Naive thymus-derived CD8-positive, alpha-beta T cell (primary cell): Measurements from ENCODE around the gene TNFRSF17. TPM values are rescaled to one million over a fixed set of nuclear protein-coding genes. Genes with fewer than 3 reads are reported as not detected.
"Not testable (repeated sequence)": the region's sequence is repeated elsewhere in the genome, so short reads cannot be mapped to it uniquely, and the experiment has no call there.

ENCODE experiments used
- ATAC-seq, 2 donors: fragments of 150-1000 bp; cut with Tn5 transposase in 1 of 2; sonication (Bioruptor Pico), chemical (Tn5 transposase) in 1 of 2; 1 replicate in 1 of 2; 2 replicates in 1 of 2; pipeline ENCODE4 v1.10.0; 2021; ENCODE audit warnings: mild to moderate bottlenecking in 2 of 2, moderate library complexity in 2 of 2
- POLR2A ChIA-PET: fragments of 350-600 bp; sonication (Branson Sonifier 250); formaldehyde crosslinking; loops from one replicate; lab custom pipeline; 2021; ENCODE audit warnings: antibody characterized with exemption; lab: Charles Lee
- DNase-seq, 10 donors: peaks; one replicate each; pipeline versions ENCODE4 v3.0.0 to v3.0.0-alpha.2; 2020 to 2022
- H3K27ac Mint-ChIP-seq, 10 donors: one replicate each; pipeline ENCODE4 v1.8.0; 2020 to 2022; ENCODE audit warnings: mild to moderate bottlenecking in 10 of 10, mixed read lengths in 10 of 10, moderate library complexity in 4 of 10, inconsistent platforms in 1 of 10
- H3K27me3 Mint-ChIP-seq, 5 donors: one replicate each; pipeline ENCODE4 v1.8.0; 2021 to 2022; ENCODE audit warnings: mixed read lengths in 5 of 5
- H3K36me3 Mint-ChIP-seq, 3 donors: one replicate each; pipeline ENCODE4 v1.8.0; 2020 to 2022; ENCODE audit warnings: mixed read lengths in 3 of 3, mild to moderate bottlenecking in 2 of 3, inconsistent platforms in 1 of 3
- H3K4me1 Mint-ChIP-seq, 4 donors: one replicate each; pipeline ENCODE4 v1.8.0; 2021 to 2022; ENCODE audit warnings: mixed read lengths in 4 of 4
- H3K4me3 Mint-ChIP-seq, 10 donors: one replicate each; pipeline ENCODE4 v1.8.0; 2020 to 2022; ENCODE audit warnings: mild to moderate bottlenecking in 10 of 10, mixed read lengths in 10 of 10, moderate library complexity in 6 of 10, inconsistent platforms in 1 of 10
- H3K9me3 Mint-ChIP-seq, 9 donors: one replicate each; pipeline ENCODE4 v1.8.0; 2020 to 2022; ENCODE audit warnings: mixed read lengths in 9 of 9, mild to moderate bottlenecking in 3 of 9, inconsistent platforms in 1 of 9, moderate library complexity in 1 of 9
- polyA plus RNA-seq, 3 donors: library from polyadenylated mRNA; unstranded; fragments of 300-500 nt; fragmentation: Illumina TruSeq; gene quantifications; one replicate each; pipeline ENCODE4 v1.2.3, GENCODE V29; 2021
- total RNA-seq, 8 experiments: library from RNA in 2 of 8; stranded (reverse) in 2 of 8; gene quantifications; one replicate each; pipeline ENCODE4 v1.2.3 and lab custom pipeline; 2021 to 2026

The TNFRSF17 gene
- total RNA-seq (1 to 10 TPM in 1 of 2 experiments, under 1 TPM in 1; 0.63 to 1.2 TPM), polyA plus RNA-seq (under 1 TPM in 1 of 3 donors, not detected in 2; 0.20 TPM), total RNA-seq (lab: John Stamatoyannopoulos, UW) (0 to 0.09 (median 0) reads per million in 6 experiments)

DNA sequence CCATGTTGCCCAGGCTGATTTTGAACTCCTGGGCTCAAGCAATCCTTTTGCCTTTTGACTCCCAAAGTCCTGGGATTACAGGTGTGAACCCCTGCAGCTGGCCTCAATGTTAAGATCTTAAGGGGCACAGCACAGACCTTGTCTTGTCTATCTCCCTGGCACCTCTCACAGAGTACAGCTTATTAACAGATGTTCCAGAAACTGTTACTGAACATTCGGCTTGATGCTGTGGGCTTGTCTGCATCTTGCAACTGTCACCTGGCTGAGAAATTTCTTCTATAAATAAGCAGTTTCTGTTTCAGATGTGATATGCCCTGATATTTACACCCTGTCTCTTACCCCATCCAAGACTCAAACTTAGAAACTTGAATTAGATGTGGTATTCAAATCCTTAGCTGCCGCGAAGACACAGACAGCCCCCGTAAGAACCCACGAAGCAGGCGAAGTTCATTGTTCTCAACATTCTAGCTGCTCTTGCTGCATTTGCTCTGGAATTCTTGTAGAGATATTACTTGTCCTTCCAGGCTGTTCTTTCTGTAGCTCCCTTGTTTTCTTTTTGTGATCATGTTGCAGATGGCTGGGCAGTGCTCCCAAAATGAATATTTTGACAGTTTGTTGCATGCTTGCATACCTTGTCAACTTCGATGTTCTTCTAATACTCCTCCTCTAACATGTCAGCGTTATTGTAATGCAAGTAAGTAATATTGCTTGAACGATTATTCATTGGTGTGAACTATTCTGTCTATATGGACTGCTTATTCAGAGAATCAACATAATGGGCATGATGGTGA lies at the start of gene TNFRSF17:
TSS of gene TNFRSF17 (plus strand) at position 450 of the 791 bp plus-strand sequence. CDS start at position 565, 115 bp downstream.
- Mint-ChIP-seq H3K27me3 (peaks cover 0 to 1% (median 0%) of the 10 kb centered on the region in 5 donors), H3K4me1 (peaks cover 0 to 37% (median 0%) of the 10 kb centered on the region in 4 donors), H3K4me3 (peak within 1 kb of the TSS in 1 of 10 donors; percentile 67), H3K36me3 (no peaks in the 10 kb centered on the region), H3K27ac (peak within 1 kb of the TSS in 2 of 10 donors; percentile 63 to 73), H3K9me3 (no peaks in the 10 kb centered on the region)
- ATAC-seq (no peak), DNase-seq (no peak)
- POLR2A ChIA-PET: no interaction called here

GRCh38 chr16:11915644-11916523 lies 49.1 kb upstream of the TNFRSF17 start, which contains the start of gene GSPT1:
Gene GSPT1 (minus strand): TSS chr16:11915956. CDS start chr16:11915720, 236 bp downstream.
- Mint-ChIP-seq H3K27ac (peak within 1 kb of the TSS; percentile 93 to 98 (median 97)), H3K4me1 (peaks cover 17 to 40% (median 33%) of the 10 kb centered on the region in 4 donors), H3K9me3 (no peaks in the 10 kb centered on the region), H3K36me3 (peaks cover 0 to 12% (median 0%) of the 10 kb centered on the region in 3 donors), H3K27me3 (no peaks in the 10 kb centered on the region), H3K4me3 (peak within 1 kb of the TSS; percentile 88 to 99 (median 95))
- DNase-seq (peak; percentile 95 to 100 (median 99)), ATAC-seq (peak; percentile 85 to 86)
- POLR2A ChIA-PET: interaction anchor here (0.6 to 2.2 kb wide), 11 partner anchors 9 to 864 kb away, joined by 3 to 14 read pairs (median 5); partner anchors contain the start of genes RSL1D1 and SNX29

GRCh38 chr16:11916524-11917285 lies 48.3 kb upstream of the TNFRSF17 start:
- no peaks in the 10 kb centered on the region for H3K9me3 Mint-ChIP-seq
- peaks cover 17 to 38% (median 29%) of the 10 kb centered on the region in 4 donors for H3K4me1 Mint-ChIP-seq
- H3K27ac Mint-ChIP-seq: peak overlapping the region; percentile 89 to 97 (median 96)
- peak overlapping the region; percentile 77 to 97 (median 90) for H3K4me3 Mint-ChIP-seq
- no peak for ATAC-seq
- peaks cover 0 to 12% (median 0%) of the 10 kb centered on the region in 3 donors for H3K36me3 Mint-ChIP-seq
- POLR2A ChIA-PET: interaction anchor here (0.7 to 2.2 kb wide), 6 partner anchors 52 to 236 kb away, joined by 3 to 14 read pairs (median 6); partner anchors contain the start of genes RSL1D1 and SNX29
- H3K27me3 Mint-ChIP-seq: no peaks in the 10 kb centered on the region
- no peak for DNase-seq

GRCh38 chr16:11924046-11924445 lies 41.0 kb upstream of the TNFRSF17 start:
- H3K9me3 Mint-ChIP-seq, H3K27me3 Mint-ChIP-seq, ATAC-seq, H3K4me3 Mint-ChIP-seq, H3K4me1 Mint-ChIP-seq, H3K36me3 Mint-ChIP-seq, DNase-seq, POLR2A ChIA-PET: not testable (repeated sequence)
- peak overlapping the region in 1 of 10 donors; percentile 40 for H3K27ac Mint-ChIP-seq

- H3K4me3 Mint-ChIP-seq, H3K9me3 Mint-ChIP-seq, POLR2A ChIA-PET, H3K36me3 Mint-ChIP-seq, ATAC-seq, DNase-seq, H3K4me1 Mint-ChIP-seq, H3K27me3 Mint-ChIP-seq: not testable (repeated sequence)
- H3K27ac Mint-ChIP-seq: peak overlapping the region in 1 of 10 donors; percentile 22
Measured at GRCh38 chr16:11927350-11927749, 37.7 kb upstream of the TNFRSF17 start.

DNA sequence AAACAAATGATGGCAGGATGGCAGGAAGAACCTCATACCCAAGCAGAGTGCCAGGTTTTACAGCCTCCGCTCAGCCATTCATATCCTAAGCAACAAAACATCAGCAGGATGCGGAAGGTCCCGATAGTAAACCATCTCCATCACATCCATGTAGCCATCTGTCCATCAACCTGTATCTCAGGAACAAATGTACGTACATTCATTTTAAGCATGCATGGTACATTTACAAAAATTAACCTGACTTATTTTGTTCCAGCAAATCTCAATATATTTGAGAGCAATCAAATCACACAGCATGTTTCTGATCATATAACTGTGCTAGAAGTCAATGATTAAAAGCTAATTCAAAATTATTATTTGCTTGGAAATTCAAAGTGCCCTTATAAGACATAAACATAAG lies 23.1 kb upstream of the TNFRSF17 start, which contains the start of gene NPIPB2:
TSS of gene NPIPB2 (minus strand) at position 101 of the 400 bp plus-strand sequence. CDS start at position 101, 0 bp downstream.
- ATAC-seq, H3K36me3 Mint-ChIP-seq, H3K4me3 Mint-ChIP-seq, H3K4me1 Mint-ChIP-seq, DNase-seq, H3K9me3 Mint-ChIP-seq, H3K27me3 Mint-ChIP-seq, POLR2A ChIA-PET, H3K27ac Mint-ChIP-seq: not testable (repeated sequence)

DNA sequence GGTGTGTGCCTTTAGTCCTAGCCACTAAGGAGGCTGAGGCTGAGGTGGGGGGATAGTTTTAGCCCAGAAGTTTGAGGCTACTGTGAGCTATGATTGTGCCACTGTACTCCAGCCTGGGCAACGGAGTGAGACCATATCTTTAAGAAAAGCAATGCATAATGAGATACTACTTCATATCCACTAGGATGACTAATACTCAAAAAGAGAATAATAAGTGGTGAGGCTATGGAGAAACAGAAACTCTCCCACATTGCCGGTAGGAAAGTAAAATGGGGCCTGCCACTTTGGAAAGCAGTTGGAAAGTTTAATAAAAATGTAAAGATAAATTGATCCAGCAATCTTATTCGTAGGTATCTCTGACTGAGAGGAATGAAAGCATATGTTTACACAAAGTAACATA lies 18.6 kb upstream of the TNFRSF17 start:
- peaks cover 0 to 8% (median 6%) of the 10 kb centered on the region in 4 donors for H3K4me1 Mint-ChIP-seq
- H3K4me3 Mint-ChIP-seq: no peak overlapping the region
- H3K36me3 Mint-ChIP-seq: no peaks in the 10 kb centered on the region
- no peaks in the 10 kb centered on the region for H3K9me3 Mint-ChIP-seq
- ATAC-seq (no peak), DNase-seq (no peak)
- no peaks in the 10 kb centered on the region for H3K27me3 Mint-ChIP-seq
- POLR2A ChIA-PET: interaction anchor here (0.6 kb wide), 1 partner anchor 123 kb away, joined by 5 read pairs; no protein-coding TSS in a partner anchor
- H3K27ac Mint-ChIP-seq: no peak overlapping the region

- Mint-ChIP-seq H3K36me3 (no peaks in the 10 kb centered on the region), H3K9me3 (no peaks in the 10 kb centered on the region), H3K4me3 (no peak overlapping the region), H3K27me3 (no peaks in the 10 kb centered on the region), H3K27ac (no peak overlapping the region), H3K4me1 (peaks cover 0 to 8% (median 6%) of the 10 kb centered on the region in 4 donors)
- DNase-seq: no peak
- ATAC-seq: no peak
- POLR2A ChIA-PET: interaction anchor here (1.1 kb wide), 1 partner anchor 119 kb away, joined by 3 read pairs; no protein-coding TSS in a partner anchor
Measured at GRCh38 chr16:11948819-11949218, 16.2 kb upstream of the TNFRSF17 start.

DNA sequence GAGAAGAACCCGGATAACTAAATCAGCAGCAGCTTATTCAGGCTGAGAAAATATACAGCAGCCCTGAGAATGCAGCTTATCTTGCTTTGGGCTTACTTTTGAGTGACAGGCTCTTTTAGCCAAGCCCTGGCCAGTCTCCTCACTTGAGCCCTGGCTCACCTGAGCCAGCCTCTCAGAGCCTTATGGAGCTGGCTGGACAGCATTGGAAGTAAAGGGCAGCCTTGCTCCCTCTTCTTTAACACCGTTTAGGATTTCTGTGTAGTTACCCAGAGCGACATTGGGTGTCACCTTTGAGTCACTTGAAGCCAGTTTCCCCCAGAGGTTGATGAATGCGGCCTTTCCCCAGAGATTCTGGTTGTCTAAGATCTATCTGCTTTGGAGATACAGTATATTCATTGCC lies 15.5 kb upstream of the TNFRSF17 start:
- H3K9me3 Mint-ChIP-seq: no peaks in the 10 kb centered on the region
- POLR2A ChIA-PET: interaction anchor here (1.1 kb wide), 1 partner anchor 118 kb away, joined by 3 read pairs; no protein-coding TSS in a partner anchor
- H3K27me3 Mint-ChIP-seq: no peaks in the 10 kb centered on the region
- H3K4me3 Mint-ChIP-seq: no peak overlapping the region
- peak in 7 of 10 donors; percentile 3 to 72 (median 9) for DNase-seq
- H3K36me3 Mint-ChIP-seq: no peaks in the 10 kb centered on the region
- no peak overlapping the region for H3K27ac Mint-ChIP-seq
- peak; percentile 70 to 72 for ATAC-seq
- peaks cover 0 to 8% (median 6%) of the 10 kb centered on the region in 4 donors for H3K4me1 Mint-ChIP-seq

DNA sequence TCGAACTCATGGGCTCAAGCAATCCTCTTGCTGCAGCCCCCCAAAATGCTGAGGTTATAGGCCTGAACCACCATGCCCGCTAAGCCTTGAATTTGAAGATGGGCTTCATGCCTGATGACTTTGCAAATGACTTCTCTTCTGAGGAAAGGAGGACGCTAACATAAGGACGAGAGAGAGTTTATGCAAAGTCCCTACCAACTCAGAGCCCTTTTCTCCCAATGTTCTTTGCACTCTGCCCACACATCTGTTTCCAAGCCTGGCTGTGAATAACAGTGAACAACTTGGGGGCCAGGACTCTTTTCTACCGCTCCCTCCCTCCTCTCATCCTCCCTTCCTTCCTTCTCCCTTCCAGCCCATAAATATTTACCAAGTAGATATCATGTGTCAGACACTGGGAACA lies 14.6 kb upstream of the TNFRSF17 start:
- Mint-ChIP-seq H3K36me3 (no peaks in the 10 kb centered on the region), H3K27ac (peak overlapping the region in 2 of 10 donors; percentile 15), H3K4me1 (peaks cover 0 to 8% (median 6%) of the 10 kb centered on the region in 4 donors), H3K27me3 (no peaks in the 10 kb centered on the region), H3K4me3 (no peak overlapping the region), H3K9me3 (no peaks in the 10 kb centered on the region)
- no peak for ATAC-seq
- no peak for DNase-seq
- POLR2A ChIA-PET: no interaction called here

GRCh38 chr16:11953576-11953975 lies 11.4 kb upstream of the TNFRSF17 start:
- H3K27me3 Mint-ChIP-seq, H3K9me3 Mint-ChIP-seq, DNase-seq, H3K4me3 Mint-ChIP-seq, H3K4me1 Mint-ChIP-seq, H3K27ac Mint-ChIP-seq, ATAC-seq, H3K36me3 Mint-ChIP-seq: not testable (repeated sequence)
- POLR2A ChIA-PET: interaction anchor here (0.6 kb wide), 1 partner anchor 94 kb away, joined by 3 read pairs; no protein-coding TSS in a partner anchor
